Left lobe of liver (tissue), 2 donors: ENCODE measurements around the gene RPS6KL1. TPM values are rescaled to one million over a fixed set of nuclear protein-coding genes. Genes with fewer than 3 reads are reported as not detected.
A peak's percentile ranks its signal among the peaks of the same experiment; 100 is the strongest.

Experiments
- ATAC-seq: fragments of 200-7000 bp; cut with Tn5 transposase; one replicate; pipeline ENCODE4 v1.9.1; 2020; ENCODE audit warnings: mild to moderate bottlenecking, moderate library complexity
- DNase-seq: peaks from one replicate; pipeline ENCODE4 v3.0.0-alpha.2; 2020; ENCODE audit warnings: low spot score
- total RNA-seq: library from RNA; stranded (reverse); gene quantifications from one replicate; pipeline ENCODE4 v1.2.1, GENCODE V29; 2021
- donor health status: DM: no; HTN: no; CAD: no; lungs with moderate emphysema.
- donor health status: DM: no; HTN: yes; CAD: no.

The RPS6KL1 gene
- total RNA-seq, 1 donor from 2014 or later: 4.6 TPM

- ATAC-seq: no peak
- no peak for DNase-seq
These were observed 31.2 kb downstream of the RPS6KL1 start for GRCh38 chr14:74891870-74892269.

GRCh38 chr14:74890262-74890661, 32.8 kb downstream of the RPS6KL1 start:
- no peak for DNase-seq
- peak; percentile 45 for ATAC-seq

GRCh38 chr14:74888164-74889158, 34.6 kb downstream of the RPS6KL1 start:
- ATAC-seq: peak; percentile 42
- DNase-seq: no peak

GRCh38 chr14:74886001-74886400, 37.1 kb downstream of the RPS6KL1 start:
- ATAC-seq: no peak
- DNase-seq: no peak

GRCh38 chr14:74882103-74882920, 40.7 kb downstream of the RPS6KL1 start:
- DNase-seq (no peak), ATAC-seq (peak; percentile 50)

GRCh38 chr14:74881431-74882102, 41.5 kb downstream of the RPS6KL1 start, which contains the start of gene DLST:
DLST (plus strand) TSS chr14:74881916; CDS start chr14:74881954, 38 bp downstream.
- peak; percentile 96 for ATAC-seq
- peak; percentile 88 for DNase-seq

DNA sequence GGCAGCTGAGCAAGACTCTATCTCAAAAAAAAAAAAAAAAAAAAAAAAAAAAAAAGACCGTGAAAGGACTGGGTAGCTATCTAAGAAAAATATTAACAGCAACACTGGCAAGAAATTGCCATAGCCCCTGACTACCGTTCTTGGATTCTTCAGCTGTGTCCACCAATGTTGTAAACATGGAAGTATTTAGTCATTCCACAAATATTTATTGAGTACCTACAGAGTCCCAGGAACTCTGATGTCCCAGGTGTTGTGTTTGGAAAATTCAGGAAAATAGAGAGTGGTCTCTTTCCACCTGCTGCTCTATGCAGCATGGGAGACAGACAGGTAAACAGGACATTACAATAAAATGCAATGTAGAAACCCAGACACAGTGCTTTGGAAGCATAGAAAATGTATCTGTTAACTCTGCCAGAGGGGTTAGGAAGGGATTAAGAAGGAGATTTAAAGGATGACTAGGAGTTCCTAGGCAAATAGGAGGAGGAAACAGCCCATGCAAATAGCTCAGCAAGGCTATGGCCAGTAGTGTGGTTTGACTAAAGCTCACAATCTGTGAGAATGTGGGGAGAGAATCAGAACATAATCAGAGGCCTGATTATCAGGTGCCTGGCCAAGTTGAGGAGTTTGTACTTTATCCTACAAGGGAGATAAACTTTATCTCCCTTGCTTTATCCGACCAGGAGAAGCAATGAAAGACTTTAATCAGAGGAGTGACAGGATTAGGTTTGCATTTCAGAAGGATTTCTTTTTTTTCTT, 43.5 kb downstream of the RPS6KL1 start:
- DNase-seq (no peak), ATAC-seq (no peak)

DNA sequence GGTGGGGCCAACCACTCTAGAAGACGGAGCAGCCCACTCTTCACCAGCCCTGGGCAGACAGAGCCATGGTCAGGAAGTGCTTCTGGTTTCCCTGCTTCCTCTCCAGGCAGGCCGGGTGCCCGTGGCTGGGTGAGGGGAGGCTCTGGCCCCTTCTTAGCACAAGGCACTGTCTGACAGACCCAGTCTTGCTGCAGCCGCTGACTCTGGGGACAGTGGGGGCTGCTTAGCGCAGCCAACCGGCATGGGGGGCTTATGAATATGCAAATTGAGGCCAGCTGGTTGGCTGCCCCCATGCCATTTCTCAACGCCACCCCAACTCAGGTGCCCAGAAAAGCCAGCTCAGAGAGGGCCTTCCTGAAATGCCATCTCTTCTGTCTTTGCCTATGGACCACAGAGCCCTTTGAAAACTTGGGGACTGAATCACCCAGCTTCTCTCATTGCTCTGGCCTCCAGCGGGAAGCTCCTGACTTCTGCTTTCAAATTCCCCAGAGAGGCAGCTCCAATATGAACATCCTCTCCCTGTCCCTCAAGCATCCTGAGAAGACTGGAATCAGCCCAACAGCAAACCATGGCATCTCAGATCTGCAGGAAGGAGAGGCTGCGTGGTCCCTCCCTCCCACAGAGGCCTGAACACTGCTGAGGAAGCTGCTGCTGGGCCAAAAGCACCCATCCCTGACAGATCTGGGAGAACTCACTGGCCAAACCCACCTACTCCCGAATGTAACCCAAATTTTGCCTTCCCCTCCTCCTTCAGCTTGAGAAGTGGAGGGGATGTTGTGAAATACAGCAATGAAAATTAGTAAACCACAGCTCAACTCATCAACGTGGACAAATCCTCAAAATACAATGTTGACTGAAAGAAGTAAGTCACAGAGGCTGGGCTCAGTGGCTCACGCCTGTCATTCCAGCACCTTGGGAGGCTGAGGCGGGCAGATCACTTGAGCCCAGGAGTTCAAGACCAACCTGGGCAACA, 46.8 kb downstream of the RPS6KL1 start, which contains the start of gene PROX2:
Gene PROX2 (minus strand): TSS at position 205 of the 973 bp plus-strand sequence. CDS start 12,311 bp downstream, outside the sequence.
- DNase-seq (no peak), ATAC-seq (no peak)

DNA sequence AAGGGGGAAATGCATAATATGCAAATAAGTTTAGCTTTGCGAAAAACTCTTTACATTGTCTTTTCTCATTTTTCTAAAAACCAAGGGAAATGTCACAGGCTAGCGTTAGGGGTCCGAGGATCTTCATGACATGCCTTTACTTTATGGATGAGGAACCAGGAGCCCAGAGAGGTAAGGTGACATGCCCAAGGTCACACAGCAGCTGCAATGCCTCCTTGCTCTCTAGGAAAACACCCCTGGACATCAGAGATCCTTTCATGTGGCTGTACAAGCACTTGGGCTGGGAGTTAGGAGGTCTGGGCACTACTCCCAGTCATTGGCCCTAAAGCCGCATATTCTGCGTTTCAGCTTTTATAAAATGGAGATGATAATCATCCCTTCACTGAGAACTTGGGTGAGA, 47.9 kb downstream of the RPS6KL1 start:
- DNase-seq (no peak), ATAC-seq (no peak)

- DNase-seq (no peak), ATAC-seq (peak; percentile 62)
These were observed 51.2 kb downstream of the RPS6KL1 start for GRCh38 chr14:74871819-74872218.

DNA sequence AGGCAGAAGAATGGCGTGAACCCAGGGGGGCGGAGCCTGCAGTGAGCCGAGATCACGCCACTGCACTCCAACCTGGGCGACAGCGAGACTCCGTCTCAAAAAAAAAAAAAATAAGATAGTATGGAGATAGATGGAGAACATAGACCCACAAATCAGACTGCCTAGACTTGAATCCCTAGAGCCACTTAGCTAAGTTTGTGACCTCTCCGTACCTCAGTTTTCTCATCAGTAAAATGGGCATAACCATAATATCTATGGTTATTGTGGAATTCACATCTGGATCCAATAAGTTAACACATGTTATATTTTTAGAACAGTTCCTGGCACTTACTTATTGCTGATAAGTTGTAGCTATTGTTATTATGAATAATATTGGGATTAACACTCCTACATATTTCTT, 54.3 kb downstream of the RPS6KL1 start:
- ATAC-seq (no peak), DNase-seq (no peak)

GRCh38 chr14:74867673-74868072, 55.4 kb downstream of the RPS6KL1 start:
- ATAC-seq (no peak), DNase-seq (no peak)

GRCh38 chr14:74866708-74867389, 56.2 kb downstream of the RPS6KL1 start:
- no peak for ATAC-seq

GRCh38 chr14:74865156-74865555, 57.9 kb downstream of the RPS6KL1 start:
- no peak for ATAC-seq

More at GRCh38 chr14:74866708-74867389, 56.2 kb downstream of the RPS6KL1 start:
- no peak for DNase-seq

DNA sequence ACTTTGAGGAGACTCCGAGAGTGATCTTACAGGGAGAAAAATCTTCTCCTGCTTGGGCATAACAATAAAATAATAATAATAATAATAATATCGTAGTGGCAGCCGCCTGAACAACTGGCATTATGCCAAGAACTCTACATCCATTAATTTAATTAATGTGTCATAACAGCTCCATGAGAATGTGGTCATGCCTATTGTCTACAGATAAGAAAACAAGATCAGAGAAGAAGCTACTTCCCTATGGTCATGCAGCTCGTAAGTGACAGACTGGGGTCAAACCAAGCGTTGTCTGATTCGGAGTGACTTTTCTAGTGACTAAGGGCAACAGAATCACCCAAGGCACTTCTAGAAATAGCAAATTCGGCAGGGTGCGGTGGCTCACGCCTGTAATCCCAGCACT, 58.9 kb downstream of the RPS6KL1 start:
- DNase-seq: no peak
- no peak for ATAC-seq

More at GRCh38 chr14:74865156-74865555, 57.9 kb downstream of the RPS6KL1 start:
- DNase-seq: no peak

DNA sequence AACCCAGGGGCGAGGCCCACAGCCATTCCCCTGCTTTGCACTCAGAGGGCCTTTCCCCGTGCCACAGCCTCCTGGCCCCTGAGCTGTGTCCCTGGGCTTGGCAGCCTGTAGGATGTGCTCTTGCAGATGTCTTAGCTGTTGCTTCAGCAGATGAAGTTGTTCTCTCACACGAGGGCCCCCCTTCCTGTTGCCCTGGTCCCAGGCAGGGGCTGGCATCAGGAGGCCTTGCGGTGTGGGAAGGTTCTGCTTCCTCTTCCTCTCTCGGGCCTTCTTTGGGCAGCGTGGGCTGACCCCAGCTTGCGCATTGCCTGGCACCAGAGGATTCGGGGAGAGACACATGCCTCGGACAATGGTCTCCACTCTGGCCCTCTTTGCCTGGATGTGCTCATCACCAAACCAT, 59.8 kb downstream of the RPS6KL1 start:
- ATAC-seq: no peak

DNA sequence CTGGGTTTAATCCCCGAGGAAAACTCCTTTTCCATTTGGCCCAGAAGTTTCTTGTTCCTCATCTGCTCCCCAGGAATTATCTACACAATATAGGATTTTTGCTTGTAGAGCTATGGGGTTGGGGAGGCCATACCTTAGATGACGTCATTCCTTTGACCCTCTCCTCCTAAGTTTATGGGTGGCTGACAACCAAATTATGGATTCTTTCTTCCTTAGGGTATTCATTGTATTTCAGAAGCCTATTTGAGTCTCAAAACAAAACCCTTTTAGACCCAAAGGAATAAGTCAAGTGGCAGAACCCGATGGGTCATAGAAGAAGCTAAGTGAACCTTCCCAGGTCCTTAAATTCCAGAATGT, 61.3 kb downstream of the RPS6KL1 start:
- no peak for ATAC-seq
- no peak for DNase-seq

More for the DNA sequence above, 59.8 kb downstream of the RPS6KL1 start:
- DNase-seq: no peak
